Keratinocyte (primary cell): ENCODE measurements around the gene HS3ST1. TPM values are rescaled to one million over a fixed set of nuclear protein-coding genes. Genes with fewer than 3 reads are reported as not detected.
A peak's percentile ranks its signal among the peaks of the same experiment; 100 is the strongest.

Source experiments
- DNase-seq: peaks from one replicate; pipeline ENCODE4 v3.0.0-alpha.2; 2011; ENCODE audit warnings: low read depth, missing footprints, low spot score
- FAIRE-seq: peaks from 2 replicates; lab custom pipeline; 2011; peaks lifted over from hg19 to GRCh38; lab: Jason Lieb, UNC
- H2AFZ ChIP-seq: 2 replicates; pipeline ENCODE4 v1.6.0; 2012; ENCODE audit warnings: low read length, control low read depth, inconsistent platforms; ENCODE audit not compliant: control insufficient read depth
- H3K27ac ChIP-seq: 2 replicates; pipeline ENCODE4 v1.5.1; 2011; ENCODE audit warnings: low read length; ENCODE audit not compliant: control insufficient read depth, insufficient read depth
- H3K27me3 ChIP-seq: 3 replicates; pipeline ENCODE4 v1.6.0; 2011; ENCODE audit warnings: low read length; ENCODE audit not compliant: control insufficient read depth, insufficient read depth; ENCODE audit errors: extremely low read depth
- H3K36me3 ChIP-seq, 2 experiments: 2 replicates in 1 of 2; 3 replicates in 1 of 2; pipeline ENCODE4 v1.5.1; 2011; ENCODE audit warnings: low read length in 2 of 2, mild to moderate bottlenecking in 1 of 2; ENCODE audit not compliant: control insufficient read depth in 2 of 2, insufficient read depth in 2 of 2; ENCODE audit errors: extremely low read depth in 1 of 2
- H3K4me1 ChIP-seq: 3 replicates; pipeline ENCODE4 v1.5.1; 2011; ENCODE audit warnings: low read length; ENCODE audit not compliant: control insufficient read depth, insufficient read depth; ENCODE audit errors: extremely low read depth
- H3K4me2 ChIP-seq: 3 replicates; pipeline ENCODE4 v1.6.0; 2011; ENCODE audit warnings: low read depth, low read length; ENCODE audit not compliant: control insufficient read depth, insufficient read depth; ENCODE audit errors: extremely low read depth
- H3K4me3 ChIP-seq, 3 experiments: fragments of 200-600 bp in 1 of 3; sonication (generic) in 1 of 3; 2 replicates in 2 of 3; 3 replicates in 1 of 3; pipeline ENCODE4 v1.5.1; 2011 to 2016; ENCODE audit warnings: low read length in 3 of 3, mild to moderate bottlenecking in 3 of 3, control low read depth in 2 of 3, inconsistent platforms in 1 of 3, low read depth in 1 of 3, mixed read lengths in 1 of 3, mixed run types in 1 of 3, moderate library complexity in 1 of 3; ENCODE audit not compliant: control insufficient read depth in 2 of 3, insufficient read depth in 2 of 3; ENCODE audit errors: extremely low read depth in 1 of 3
- H3K79me2 ChIP-seq: 2 replicates; pipeline ENCODE4 v1.6.0; 2012; ENCODE audit warnings: low read length; ENCODE audit not compliant: control insufficient read depth, insufficient read depth
- H3K9ac ChIP-seq: 3 replicates; pipeline ENCODE4 v1.6.0; 2011; ENCODE audit warnings: low read length; ENCODE audit not compliant: control insufficient read depth, insufficient read depth; ENCODE audit errors: extremely low read depth
- H3K9me1 ChIP-seq: 3 replicates; pipeline ENCODE4 v1.6.0; 2011; ENCODE audit warnings: low read length; ENCODE audit not compliant: control insufficient read depth, insufficient read depth; ENCODE audit errors: extremely low read depth
- H3K9me3 ChIP-seq: 2 replicates; pipeline ENCODE4 v1.5.1; 2012; ENCODE audit warnings: low read depth, low read length; ENCODE audit not compliant: control insufficient read depth
- H4K20me1 ChIP-seq: 3 replicates; pipeline ENCODE4 v1.6.0; 2011; ENCODE audit warnings: low read length; ENCODE audit not compliant: control insufficient read depth, insufficient read depth; ENCODE audit errors: extremely low read depth
- CTCF ChIP-seq, 3 experiments: IDR thresholded peaks in 1 of 3; conservative IDR thresholded peaks in 1 of 3; optimal IDR thresholded peaks in 1 of 3; 2 replicates in 2 of 3; 3 replicates in 1 of 3; pipeline versions ENCODE3 to v1.5.1; 2011; ENCODE audit warnings: low read length in 3 of 3, mild to moderate bottlenecking in 3 of 3, moderate library complexity in 2 of 3, control low read depth in 1 of 3, inconsistent platforms in 1 of 3; ENCODE audit not compliant: insufficient read depth in 2 of 3; ENCODE audit errors: extremely low read depth in 1 of 3
- EZH2 ChIP-seq: IDR thresholded peaks from one replicate; pipeline ENCODE4 v1.6.1; 2012; ENCODE audit warnings: inconsistent platforms, mild to moderate bottlenecking, low read length, moderate library complexity
- dilution Hi-C: fragments of 300-500 bp; cut with MboI; formaldehyde crosslinking; loops from one replicate; pipeline ENCODE4 v1.7.0; 2020; ENCODE audit warnings: low sequenced_read_pairs; ENCODE audit not compliant: extremely low pct_ligation_motif_present
- polyA plus RNA-seq, 5 experiments: library from polyadenylated mRNA; depleted of rRNA in 3 of 5; stranded (reverse) in 3 of 5; stranded (forward) in 1 of 5; unstranded in 1 of 5; fragments of >200 nt; gene quantifications; 1 replicate in 1 of 5; 2 replicates in 3 of 5; 3 replicates in 1 of 5; pipeline versions ENCODE4 v1.2.1 to v1.2.3, GENCODE V29; 2011 to 2012; ENCODE audit warnings: missing spikeins in 2 of 5, low read depth in 1 of 5, low replicate concordance in 1 of 5

HS3ST1 gene
- polyA plus RNA-seq, 1 donor (not counting 4 experiments of a cell fraction or from before 2014, with no cell fraction given): 2.0 TPM

- TF ChIP-seq CTCF (optimal IDR thresholded peaks at IDR 0.05 in 1 of 3, IDR thresholded peaks at IDR 0.05 in 1 of 3, conservative IDR thresholded peaks at IDR 0.05 in 1 of 3; ENCODE audit: extremely low read depth in 1 of 3, insufficient read depth in 2 of 3, low read length in 3 of 3): no peak
- no peak for TF ChIP-seq EZH2
- H4K20me1 ChIP-seq: no peaks in the 10 kb centered on the region
- H3K27me3 ChIP-seq: no peaks in the 10 kb centered on the region
- H3K79me2 ChIP-seq: peaks cover 77% of the 10 kb centered on the region
- peaks cover 19% of the 10 kb centered on the region for H3K4me1 ChIP-seq
- no peaks in the 10 kb centered on the region for H3K9me3 ChIP-seq
- H3K4me3 ChIP-seq: no peak overlapping the region
- H2AFZ ChIP-seq: no peak overlapping the region
- H3K9me1 ChIP-seq: no peaks in the 10 kb centered on the region
- H3K9ac ChIP-seq: no peak overlapping the region
- DNase-seq (no peak), FAIRE-seq (no peak)
- dilution Hi-C loops: no loop called here
- no peak overlapping the region for H3K27ac ChIP-seq
- H3K36me3 ChIP-seq: peaks cover 1 to 5% of the 10 kb centered on the region in 2 experiments
- H3K4me2 ChIP-seq: no peak overlapping the region
Observed at GRCh38 chr4:11408233-11408967, 20.3 kb downstream of the HS3ST1 start.

GRCh38 chr4:11407551-11407950 is 21.1 kb downstream of the HS3ST1 start:
- Histone ChIP-seq H3K79me2 (peaks cover 75% of the 10 kb centered on the region), H4K20me1 (no peaks in the 10 kb centered on the region), H3K9me1 (no peaks in the 10 kb centered on the region), H3K9ac (no peak overlapping the region), H3K27me3 (no peaks in the 10 kb centered on the region), H3K27ac (no peak overlapping the region), H3K9me3 (no peaks in the 10 kb centered on the region), H3K4me3 (no peak overlapping the region), H3K4me2 (no peak overlapping the region), H3K4me1 (peaks cover 19% of the 10 kb centered on the region), H3K36me3 (peaks cover 1 to 2% of the 10 kb centered on the region in 2 experiments), H2AFZ (no peak overlapping the region)
- FAIRE-seq: peak; percentile 75
- TF ChIP-seq CTCF (optimal IDR thresholded peaks at IDR 0.05 in 1 of 3, IDR thresholded peaks at IDR 0.05 in 1 of 3, conservative IDR thresholded peaks at IDR 0.05 in 1 of 3; ENCODE audit: extremely low read depth in 1 of 3, insufficient read depth in 2 of 3, low read length in 3 of 3): no peak
- TF ChIP-seq EZH2: no peak
- dilution Hi-C loops: no loop called here
- DNase-seq: no peak
